ENCODE measurements around the gene TCP10L. TPM values are rescaled to one million over a fixed set of nuclear protein-coding genes. Genes with fewer than 3 reads are reported as not detected.
"Not testable (repeated sequence)": the region's sequence is repeated elsewhere in the genome, so short reads cannot be mapped to it uniquely, and the experiment has no call there.

The TCP10L gene
- total RNA-seq: 0.78 TPM
- long read RNA-seq: 0 reads

GRCh38 chr21:32585042-32585710 is at the start of gene TCP10L:
TCP10L (minus strand) TSS chr21:32585523; CDS start chr21:32584304, 1,219 bp downstream.
- no peak for TF ChIP-seq CTCF (IDR thresholded peaks at IDR 0.05)
- Histone ChIP-seq H3K36me3 (no peaks in the 10 kb centered on the region), H3K27ac (no peak within 1 kb of the TSS), H3K27me3 (no peaks in the 10 kb centered on the region), H3K4me3 (no peak within 1 kb of the TSS), H3K4me1 (no peaks in the 10 kb centered on the region), H3K9me3 (no peaks in the 10 kb centered on the region)
- ATAC-seq: no peak
- no peak for DNase-seq
- intact Hi-C loops (cut with DNase I): no loop called here

GRCh38 chr21:32626621-32627196 is 41.4 kb upstream of the TCP10L start:
- Histone ChIP-seq H3K27me3 (peaks cover 3% of the 10 kb centered on the region), H3K9me3 (no peaks in the 10 kb centered on the region), H3K4me3 (no peak overlapping the region), H3K27ac (no peak overlapping the region), H3K36me3 (peaks cover 22% of the 10 kb centered on the region), H3K4me1 (no peaks in the 10 kb centered on the region)
- DNase-seq (no peak), ATAC-seq (no peak)
- no peak for TF ChIP-seq CTCF (IDR thresholded peaks at IDR 0.05)
- intact Hi-C loops (cut with DNase I): no loop called here

- ATAC-seq; DNase-seq; intact Hi-C loops (cut with DNase I): not testable (repeated sequence)
These were observed 32.9 kb upstream of the TCP10L start for GRCh38 chr21:32618218-32618617.

GRCh38 chr21:32613436-32614043 is 28.2 kb upstream of the TCP10L start:
- peaks cover 13% of the 10 kb centered on the region for H3K36me3 ChIP-seq
- no peak for ATAC-seq
- H3K4me1 ChIP-seq: peaks cover 13% of the 10 kb centered on the region
- no peak for DNase-seq
- TF ChIP-seq CTCF (IDR thresholded peaks at IDR 0.05): no peak
- peak overlapping the region; percentile 71 for H3K4me3 ChIP-seq
- H3K9me3 ChIP-seq: no peaks in the 10 kb centered on the region
- H3K27ac ChIP-seq: peak overlapping the region; percentile 96
- intact Hi-C loops (cut with DNase I): no loop called here
- H3K27me3 ChIP-seq: no peaks in the 10 kb centered on the region

More at GRCh38 chr21:32618218-32618617, 32.9 kb upstream of the TCP10L start:
- H3K36me3 ChIP-seq, H3K27ac ChIP-seq, H3K9me3 ChIP-seq, H3K4me1 ChIP-seq, H3K4me3 ChIP-seq: not testable (repeated sequence)
- peaks cover 17% of the 10 kb centered on the region for H3K27me3 ChIP-seq

- no peak for TF ChIP-seq CTCF (IDR thresholded peaks at IDR 0.05)
- Histone ChIP-seq H3K4me3 (peak overlapping the region; percentile 71), H3K27me3 (no peaks in the 10 kb centered on the region), H3K4me1 (peaks cover 13% of the 10 kb centered on the region), H3K9me3 (no peaks in the 10 kb centered on the region), H3K36me3 (peaks cover 19% of the 10 kb centered on the region), H3K27ac (peak overlapping the region; percentile 96)
- intact Hi-C loops (cut with DNase I): no loop called here
- no peak for DNase-seq
- ATAC-seq: peak; percentile 17
These were observed 27.6 kb upstream of the TCP10L start for GRCh38 chr21:32612999-32613337.
